Thoracic aorta (tissue), 2 donors: ENCODE results near the gene DNASE1L2. TPM values are rescaled to one million over a fixed set of nuclear protein-coding genes. Genes with fewer than 3 reads are reported as not detected.
A peak's percentile ranks its signal among the peaks of the same experiment; 100 is the strongest.

Experiments
- ATAC-seq: fragments of 150-250 bp; one replicate; pipeline ENCODE4 v1.8.0; 2017; ENCODE audit warnings: low read depth; ENCODE audit not compliant: insufficient number of reproducible peaks, low FRiP score
- DNase-seq: peaks from one replicate; pipeline ENCODE4 v3.0.0-alpha.2; 2020; ENCODE audit warnings: low spot score
- H3K27ac ChIP-seq, 2 donors: fragments of 200-600 bp; sonication (generic); 1 replicate in 1 of 2; 2 replicates in 1 of 2; pipeline ENCODE4 v1.5.1; 2016; ENCODE audit warnings: mild to moderate bottlenecking in 2 of 2, moderate library complexity in 2 of 2
- H3K27me3 ChIP-seq: fragments of 200-600 bp; sonication (generic); replicated peaks from 2 replicates; pipeline ENCODE4 v1.6.0; 2016; ENCODE audit warnings: mild to moderate bottlenecking; ENCODE audit not compliant: insufficient read depth
- H3K36me3 ChIP-seq: fragments of 200-600 bp; sonication (generic); one replicate; pipeline ENCODE4 v1.5.1; 2016
- H3K4me1 ChIP-seq, 2 donors: fragments of 200-600 bp; sonication (generic); 1 replicate in 1 of 2; 2 replicates in 1 of 2; pipeline versions ENCODE4 v1.5.1 to v1.6.0; 2016; ENCODE audit warnings: low read depth in 2 of 2, mild to moderate bottlenecking in 1 of 2; ENCODE audit not compliant: control insufficient read depth in 1 of 2
- H3K4me3 ChIP-seq: fragments of 200-600 bp; sonication (generic); 2 replicates; pipeline ENCODE4 v1.5.1; 2016; ENCODE audit warnings: mild to moderate bottlenecking
- H3K9me3 ChIP-seq: fragments of 200-600 bp; sonication (generic); 2 replicates; pipeline ENCODE4 v1.5.1; 2016
- total RNA-seq, 2 donors: library from RNA; depleted of rRNA; stranded (reverse); fragments of >200 nt; gene quantifications; one replicate each; pipeline versions ENCODE4 v1.1.0 to v1.2.3, GENCODE V29; 2016
- TF ChIP-seq, protein P1 (sequence below): fragments of 200-600 bp; sonication (generic); IDR thresholded peaks from one replicate; pipeline ENCODE4 v1.5.1; 2019; ENCODE audit warnings: antibody characterized with exemption

The DNASE1L2 gene
- total RNA-seq, 2 donors from 2014 or later: 2.3 to 10.7 TPM

GRCh38 chr16:2243781-2244180 is 7.5 kb downstream of the DNASE1L2 start:
- DNase-seq (no peak), ATAC-seq (no peak)
- Histone ChIP-seq H3K27ac (no peak overlapping the region), H3K36me3 (peaks cover 41% of the 10 kb centered on the region), H3K4me3 (no peak overlapping the region), H3K9me3 (no peaks in the 10 kb centered on the region), H3K4me1 (no peaks in the 10 kb centered on the region), H3K27me3 (no peaks in the 10 kb centered on the region)
- TF ChIP-seq, protein P1, sequence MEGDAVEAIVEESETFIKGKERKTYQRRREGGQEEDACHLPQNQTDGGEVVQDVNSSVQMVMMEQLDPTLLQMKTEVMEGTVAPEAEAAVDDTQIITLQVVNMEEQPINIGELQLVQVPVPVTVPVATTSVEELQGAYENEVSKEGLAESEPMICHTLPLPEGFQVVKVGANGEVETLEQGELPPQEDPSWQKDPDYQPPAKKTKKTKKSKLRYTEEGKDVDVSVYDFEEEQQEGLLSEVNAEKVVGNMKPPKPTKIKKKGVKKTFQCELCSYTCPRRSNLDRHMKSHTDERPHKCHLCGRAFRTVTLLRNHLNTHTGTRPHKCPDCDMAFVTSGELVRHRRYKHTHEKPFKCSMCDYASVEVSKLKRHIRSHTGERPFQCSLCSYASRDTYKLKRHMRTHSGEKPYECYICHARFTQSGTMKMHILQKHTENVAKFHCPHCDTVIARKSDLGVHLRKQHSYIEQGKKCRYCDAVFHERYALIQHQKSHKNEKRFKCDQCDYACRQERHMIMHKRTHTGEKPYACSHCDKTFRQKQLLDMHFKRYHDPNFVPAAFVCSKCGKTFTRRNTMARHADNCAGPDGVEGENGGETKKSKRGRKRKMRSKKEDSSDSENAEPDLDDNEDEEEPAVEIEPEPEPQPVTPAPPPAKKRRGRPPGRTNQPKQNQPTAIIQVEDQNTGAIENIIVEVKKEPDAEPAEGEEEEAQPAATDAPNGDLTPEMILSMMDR: no peak

DNA sequence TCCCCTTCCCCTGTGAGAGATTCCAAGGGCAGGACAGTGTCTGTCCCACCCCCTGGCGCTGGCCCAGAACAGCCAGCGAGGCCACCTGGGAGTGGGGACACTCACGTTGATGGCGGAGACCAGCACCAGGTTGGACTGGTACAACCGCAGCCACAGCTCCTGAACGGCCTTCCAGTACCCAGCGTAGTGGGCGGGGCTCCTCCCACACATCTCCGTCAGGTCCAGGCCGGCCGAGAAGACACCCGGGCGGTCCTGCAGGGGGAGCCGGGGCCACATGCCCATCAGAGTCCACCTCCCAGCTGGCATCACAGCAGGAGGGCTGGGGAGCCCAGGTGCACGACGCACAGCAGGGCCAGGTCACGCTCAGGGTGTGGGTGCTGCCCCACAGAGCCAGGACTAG is 8.1 kb downstream of the DNASE1L2 start:
- DNase-seq (no peak), ATAC-seq (no peak)
- no peaks in the 10 kb centered on the region for H3K27me3 ChIP-seq
- peaks cover 41% of the 10 kb centered on the region for H3K36me3 ChIP-seq
- no peak overlapping the region for H3K4me3 ChIP-seq
- TF ChIP-seq, protein P1: no peak
- H3K9me3 ChIP-seq: no peaks in the 10 kb centered on the region
- no peaks in the 10 kb centered on the region for H3K4me1 ChIP-seq
- H3K27ac ChIP-seq: no peak overlapping the region

- Histone ChIP-seq H3K36me3 (peaks cover 41% of the 10 kb centered on the region), H3K27me3 (no peaks in the 10 kb centered on the region), H3K4me1 (peaks cover under 1 to 3% of the 10 kb centered on the region in 2 donors), H3K9me3 (no peaks in the 10 kb centered on the region), H3K4me3 (no peak overlapping the region), H3K27ac (no peak overlapping the region)
- no peak for ATAC-seq
- no peak for DNase-seq
- TF ChIP-seq, protein P1: no peak
Measured at GRCh38 chr16:2244926-2245795, 8.9 kb downstream of the DNASE1L2 start.

GRCh38 chr16:2246301-2246885 is 10.1 kb downstream of the DNASE1L2 start:
- H3K36me3 ChIP-seq: peaks cover 41% of the 10 kb centered on the region
- no peak for DNase-seq
- H3K27me3 ChIP-seq: no peaks in the 10 kb centered on the region
- TF ChIP-seq, protein P1: no peak
- ATAC-seq: no peak
- H3K4me3 ChIP-seq: no peak overlapping the region
- H3K4me1 ChIP-seq: peaks cover 7 to 11% of the 10 kb centered on the region in 2 donors
- no peaks in the 10 kb centered on the region for H3K9me3 ChIP-seq
- H3K27ac ChIP-seq: no peak overlapping the region

- Histone ChIP-seq H3K27me3 (no peaks in the 10 kb centered on the region), H3K36me3 (peaks cover 35% of the 10 kb centered on the region), H3K9me3 (no peaks in the 10 kb centered on the region), H3K4me3 (peak overlapping the region; percentile 81), H3K27ac (peak overlapping the region; percentile 72 to 76), H3K4me1 (peaks cover 12 to 19% of the 10 kb centered on the region in 2 donors)
- no peak for DNase-seq
- TF ChIP-seq, protein P1: no peak
- ATAC-seq: no peak
Measured at GRCh38 chr16:2250652-2251295, 14.5 kb downstream of the DNASE1L2 start.
